GM19351 (cell line): Measurements from ENCODE around the gene ZFYVE16.
"Not testable (repeated sequence)": the region's sequence is repeated elsewhere in the genome, so short reads cannot be mapped to it uniquely, and the experiment has no call there.

Experiments used
- ATAC-seq: cut with Tn5 transposase; IDR thresholded peaks from one replicate; pipeline ENCODE4 v1.9.1; 2021; ENCODE audit warnings: mild to moderate bottlenecking, moderate library complexity; ENCODE audit not compliant: unreplicated experiment

The ZFYVE16 gene

DNA sequence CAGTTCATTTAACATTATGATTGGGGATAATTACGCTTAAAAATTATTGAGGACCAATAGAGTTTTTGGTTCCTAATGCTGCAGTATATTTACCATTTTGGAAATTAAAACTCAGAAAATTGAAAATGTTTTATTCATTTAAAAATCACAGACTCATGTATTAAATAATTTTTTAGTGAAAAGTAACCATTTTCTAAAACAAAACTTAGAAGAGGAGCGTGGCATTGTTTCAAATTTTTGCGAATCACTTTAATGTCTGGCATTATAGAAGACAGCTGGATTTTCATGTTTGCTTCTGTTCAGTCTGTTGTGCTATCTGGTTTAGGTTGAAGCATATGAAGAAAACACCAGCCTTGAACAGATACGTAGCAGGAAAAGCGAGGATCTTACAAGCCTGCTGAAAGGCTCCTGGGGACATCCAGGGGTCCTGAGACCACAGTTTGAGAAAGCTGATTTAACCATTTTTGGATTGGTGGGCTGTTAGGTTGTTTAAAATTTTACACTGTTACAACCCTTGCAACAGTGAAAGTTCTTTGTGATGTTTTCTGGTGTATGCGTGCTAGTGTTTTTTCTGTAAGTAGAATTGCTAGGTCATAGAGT is 1.6 kb downstream of the ZFYVE16 start:
- ATAC-seq = no peak

DNA sequence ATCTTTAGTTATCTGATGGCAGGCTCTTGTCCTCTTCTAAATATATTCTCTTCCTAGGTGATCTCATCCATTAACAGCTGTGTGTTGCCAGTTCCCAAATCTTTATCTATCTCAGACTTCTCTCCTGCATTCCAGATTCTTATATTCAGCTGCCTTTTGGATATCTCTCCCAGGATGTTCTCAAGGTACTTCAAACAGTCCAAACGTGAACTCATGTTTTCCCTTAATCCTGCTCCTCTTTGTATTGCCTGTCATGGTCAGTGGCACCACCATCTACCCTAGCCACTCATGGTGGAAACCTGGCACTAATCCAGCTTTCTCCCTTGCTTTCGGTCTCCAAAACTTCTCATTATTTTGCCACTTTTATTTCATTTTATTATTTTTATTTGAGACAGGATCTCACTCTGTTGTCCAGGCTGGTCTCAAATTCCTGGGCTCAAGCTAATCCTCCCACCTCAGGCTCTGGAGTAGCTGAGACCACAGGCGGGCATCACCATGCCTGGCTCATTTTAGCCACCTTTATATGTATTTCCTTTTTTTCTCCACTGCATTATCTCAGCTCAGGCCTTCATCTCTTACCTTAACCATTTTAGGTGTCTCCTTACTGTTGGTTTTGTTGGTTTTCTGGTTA is 3.8 kb downstream of the ZFYVE16 start:
- ATAC-seq = no peak

DNA sequence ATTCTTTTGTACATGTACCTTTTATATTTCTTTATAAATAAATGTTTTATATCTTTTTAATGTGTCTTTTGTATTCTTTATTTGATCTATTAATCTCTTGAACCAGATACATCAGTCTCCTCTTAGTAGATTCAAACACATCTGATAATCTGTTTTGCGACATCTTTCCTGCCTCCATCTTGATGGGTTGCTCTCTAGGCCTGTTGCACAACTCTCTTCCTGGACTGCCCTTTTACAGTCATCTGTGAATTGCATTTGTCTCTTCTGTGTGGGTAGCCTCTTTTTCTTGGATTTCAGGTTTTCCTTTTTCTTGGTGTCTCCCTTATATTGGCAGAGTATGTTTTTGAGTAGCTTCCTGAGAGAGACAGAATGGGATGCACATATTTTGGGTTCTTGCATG is 6.2 kb downstream of the ZFYVE16 start:
- ATAC-seq = no peak

DNA sequence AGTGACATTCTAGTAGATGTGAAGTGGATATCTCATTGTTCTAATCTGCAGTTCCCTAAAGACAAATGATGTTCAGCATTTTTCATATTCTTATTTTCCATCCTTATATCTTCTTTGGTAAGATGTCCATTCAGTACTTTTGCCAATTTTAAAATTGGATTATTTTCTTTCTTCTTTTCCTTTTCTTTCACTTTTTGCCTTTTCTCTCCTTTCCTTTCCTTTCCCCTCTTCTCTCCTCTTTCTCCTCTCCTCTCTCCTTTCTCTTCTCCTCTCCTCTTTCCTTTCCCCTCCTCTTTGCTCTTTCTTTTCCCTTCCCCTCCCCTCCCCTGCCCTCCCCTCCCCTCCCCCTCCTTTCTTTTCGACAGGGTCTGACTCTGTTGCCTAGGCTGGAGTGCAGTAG is 10.1 kb downstream of the ZFYVE16 start:
- ATAC-seq = no peak

DNA sequence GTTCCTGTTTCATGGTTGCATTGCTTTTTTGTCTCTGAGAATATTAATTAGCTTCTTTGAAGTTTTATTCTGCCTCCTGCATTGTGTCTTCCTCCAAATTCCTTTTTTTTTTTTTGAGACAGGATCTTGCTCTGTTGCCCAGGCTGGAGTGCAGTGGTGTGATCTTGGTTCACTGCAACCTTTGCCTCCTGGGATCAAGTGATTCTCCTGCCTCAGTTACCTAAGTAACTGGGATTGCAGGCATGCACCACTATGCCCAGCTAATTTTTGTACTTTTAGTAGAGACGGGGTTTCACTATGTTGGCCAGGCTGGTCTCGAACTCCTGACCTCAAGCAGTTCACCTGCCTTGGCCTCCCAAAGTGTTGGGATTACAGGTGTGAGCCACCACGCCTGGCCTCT is 16.5 kb downstream of the ZFYVE16 start:
- not testable (repeated sequence) for ATAC-seq

DNA sequence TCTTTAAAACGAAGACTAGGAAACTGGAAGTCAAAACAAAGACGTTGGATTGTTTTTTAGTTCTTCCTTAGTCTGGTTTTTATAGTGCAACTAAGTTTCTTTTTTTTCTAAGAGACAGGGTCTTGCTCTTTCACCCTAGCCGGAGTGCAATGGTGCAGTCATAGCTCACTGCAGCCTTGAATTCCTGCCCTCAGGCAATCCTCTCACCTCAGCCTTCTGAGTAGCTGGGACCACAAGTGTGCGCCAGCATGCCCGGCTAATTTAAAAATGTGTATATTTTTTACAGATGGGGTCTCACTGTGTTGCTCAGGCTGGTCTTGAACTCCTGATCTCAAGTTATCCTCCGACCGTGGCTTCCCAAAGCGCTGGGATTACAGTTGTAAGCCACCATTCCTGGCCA is 27.6 kb downstream of the ZFYVE16 start:
- ATAC-seq = no peak

DNA sequence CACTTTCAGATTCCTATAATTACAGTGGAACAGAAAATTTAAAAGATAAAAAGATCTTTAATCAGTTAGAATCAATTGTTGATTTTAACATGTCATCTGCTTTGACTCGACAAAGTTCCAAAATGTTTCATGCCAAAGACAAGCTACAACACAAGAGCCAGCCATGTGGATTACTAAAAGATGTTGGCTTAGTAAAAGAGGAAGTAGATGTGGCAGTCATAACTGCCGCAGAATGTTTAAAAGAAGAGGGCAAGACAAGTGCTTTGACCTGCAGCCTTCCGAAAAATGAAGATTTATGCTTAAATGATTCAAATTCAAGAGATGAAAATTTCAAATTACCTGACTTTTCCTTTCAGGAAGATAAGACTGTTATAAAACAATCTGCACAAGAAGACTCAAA is 29.5 kb downstream of the ZFYVE16 start:
- no peak for ATAC-seq

DNA sequence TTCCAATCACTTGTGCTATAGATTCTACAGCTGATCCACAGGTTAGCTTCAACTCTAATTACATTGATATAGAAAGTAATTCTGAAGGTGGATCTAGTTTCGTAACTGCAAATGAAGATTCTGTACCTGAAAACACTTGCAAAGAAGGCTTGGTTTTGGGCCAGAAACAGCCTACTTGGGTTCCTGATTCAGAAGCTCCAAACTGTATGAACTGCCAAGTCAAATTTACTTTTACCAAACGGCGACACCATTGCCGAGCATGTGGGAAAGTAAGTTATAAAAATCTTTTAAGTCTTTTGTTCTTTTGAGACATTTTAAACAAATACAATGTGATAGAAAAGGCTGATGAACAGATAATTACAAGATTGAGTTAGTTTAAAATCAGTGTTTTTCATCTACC is 30.9 kb downstream of the ZFYVE16 start:
- no peak for ATAC-seq

DNA sequence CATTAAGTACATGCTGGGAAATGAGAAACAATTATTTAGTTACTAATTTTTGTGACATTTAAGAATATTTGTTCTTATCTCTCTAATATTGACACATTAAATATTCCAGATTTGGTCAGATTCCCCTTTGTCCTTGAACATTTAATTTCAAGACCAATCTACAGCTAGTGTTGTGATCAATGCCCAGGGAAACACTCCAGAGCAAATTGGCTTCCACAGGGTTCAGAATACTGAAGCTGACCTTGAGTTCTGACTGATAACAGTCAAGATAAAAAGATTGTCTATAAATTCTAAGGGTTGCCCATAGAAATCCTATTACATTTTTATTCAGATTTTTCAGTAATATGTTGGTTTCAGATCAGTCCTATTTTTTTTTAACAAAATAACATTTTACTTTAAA is 31.3 kb downstream of the ZFYVE16 start:
- no peak for ATAC-seq

DNA sequence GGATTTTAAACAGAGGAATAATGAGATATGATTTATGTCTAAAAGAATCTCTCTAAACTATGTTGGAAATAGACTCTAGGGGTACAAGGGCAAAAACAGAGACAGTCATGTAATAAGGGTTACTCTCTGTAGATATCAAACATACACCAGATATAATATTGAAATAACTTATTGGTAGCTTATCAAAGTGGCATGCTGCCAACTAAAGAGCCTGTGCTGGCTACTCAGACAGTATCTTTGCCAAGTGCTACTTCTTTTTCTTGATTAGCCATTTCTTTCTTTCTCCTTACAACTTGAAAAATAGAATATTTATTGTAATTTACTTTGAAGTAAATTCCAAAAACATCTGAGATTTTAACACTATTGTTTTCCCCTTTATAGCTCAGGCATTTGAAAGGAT is 34.9 kb downstream of the ZFYVE16 start:
- ATAC-seq = no peak

DNA sequence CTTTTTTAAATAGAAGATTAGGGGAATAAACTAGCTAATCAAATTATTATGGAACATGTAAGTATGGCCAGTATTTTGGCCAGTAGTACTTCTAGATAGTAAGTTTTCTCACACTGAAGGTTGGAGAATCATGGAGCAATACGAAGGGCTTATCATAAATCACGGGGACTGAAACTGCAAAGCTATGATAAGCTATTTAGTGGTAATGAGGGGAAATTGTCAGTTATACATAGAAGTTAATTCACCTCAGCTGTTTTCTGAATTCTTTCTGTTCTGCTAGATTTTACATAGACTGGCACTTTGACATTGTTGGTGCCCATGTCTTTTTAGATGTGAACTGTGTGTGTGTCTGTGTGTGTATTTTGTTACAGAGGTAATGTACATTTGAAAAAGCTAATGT is 45.5 kb downstream of the ZFYVE16 start:
- ATAC-seq = no peak

DNA sequence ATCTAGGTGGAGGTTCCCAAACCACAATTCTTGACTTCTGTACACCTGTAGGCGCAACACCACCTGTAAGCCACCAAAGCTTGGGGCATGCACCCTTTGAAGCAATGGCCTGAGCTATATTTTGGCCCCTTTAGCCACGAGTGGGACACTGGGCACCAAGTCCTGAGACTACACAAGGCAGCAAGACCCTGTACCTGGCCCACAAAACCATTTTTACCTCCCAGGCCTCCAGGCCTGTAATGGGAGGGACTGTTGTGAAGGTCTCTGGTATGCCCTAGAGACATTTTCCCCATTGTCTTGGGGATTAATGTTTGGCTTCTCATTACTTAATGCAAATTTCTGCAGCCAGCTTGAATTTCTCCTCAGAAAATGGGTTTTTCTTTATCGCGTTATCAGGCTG is 55.4 kb downstream of the ZFYVE16 start:
- ATAC-seq = no peak

DNA sequence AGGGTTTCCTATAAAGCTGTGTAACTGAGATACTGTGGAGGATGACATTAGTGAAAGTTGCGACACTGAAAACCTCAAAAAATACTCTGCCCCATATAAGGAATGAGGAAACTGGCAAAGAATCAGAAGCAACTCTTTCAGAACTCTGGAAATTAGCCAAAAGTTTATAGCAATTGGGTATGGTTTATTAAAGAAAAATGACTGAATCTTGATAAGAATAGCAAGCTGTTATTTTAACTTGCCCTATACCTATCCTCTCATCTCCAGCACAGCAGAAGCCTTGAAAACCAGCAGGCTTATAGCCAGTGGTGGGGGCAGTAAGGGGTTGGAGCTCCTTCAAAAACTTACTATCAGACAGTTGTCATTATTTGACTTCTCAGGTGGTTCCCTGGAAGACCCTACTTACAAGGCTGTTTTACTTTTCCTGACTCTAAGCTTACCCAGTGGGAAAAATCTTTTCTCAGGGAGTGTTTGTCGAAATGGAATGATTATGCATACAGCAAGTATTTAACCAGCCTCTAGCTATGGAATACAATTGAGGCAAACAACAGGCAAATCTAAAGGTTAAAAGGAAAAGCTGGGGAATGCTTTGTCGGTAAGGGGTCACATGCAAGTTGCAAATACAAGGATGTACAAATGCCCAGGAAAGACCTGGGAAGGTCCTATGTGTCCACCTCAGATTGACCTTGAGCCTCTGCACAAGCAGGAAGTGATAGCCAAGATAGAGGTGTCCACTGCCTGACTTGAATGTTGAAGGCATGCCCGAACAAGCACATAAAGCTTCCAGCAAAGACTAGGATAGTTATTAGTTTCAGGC is 59.0 kb downstream of the ZFYVE16 start:
- ATAC-seq = no peak

DNA sequence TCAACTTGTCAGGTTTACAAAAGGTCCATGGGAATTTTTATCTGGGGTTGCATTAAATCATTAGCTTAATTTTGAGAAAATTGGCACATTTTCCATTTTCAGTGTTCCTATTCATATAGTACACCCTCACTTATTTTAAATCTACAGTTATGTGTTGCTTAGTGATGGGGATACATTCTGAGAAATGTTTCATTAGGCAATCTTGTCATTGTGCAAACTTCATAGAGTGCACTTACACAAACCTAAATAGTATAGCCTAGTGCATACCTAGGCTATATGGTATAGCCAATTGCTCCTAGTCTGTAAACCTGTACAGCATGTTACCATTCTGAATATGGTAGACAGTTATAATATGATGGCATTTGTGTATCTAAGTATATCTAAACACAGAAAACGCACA is 60.3 kb downstream of the ZFYVE16 start:
- no peak for ATAC-seq

DNA sequence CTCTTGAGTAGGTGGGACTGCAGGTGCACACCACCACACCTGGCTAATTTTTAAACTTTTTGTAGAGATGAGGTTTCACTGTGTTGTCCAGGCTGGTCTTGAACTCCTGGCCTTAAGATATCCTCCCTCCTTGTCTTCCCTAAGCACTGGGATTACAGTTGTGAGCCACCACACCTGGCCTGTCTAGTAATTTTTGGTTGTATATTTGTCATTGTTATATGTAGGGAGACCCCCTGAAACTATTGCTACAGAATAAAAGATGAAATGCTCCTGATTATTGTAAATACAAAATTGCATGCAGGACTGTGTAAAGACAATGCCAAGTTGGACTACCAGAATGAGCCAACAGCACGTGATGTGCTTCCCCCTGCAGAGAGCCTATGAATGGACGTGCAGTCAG is 62.8 kb downstream of the ZFYVE16 start:
- not testable (repeated sequence) for ATAC-seq

DNA sequence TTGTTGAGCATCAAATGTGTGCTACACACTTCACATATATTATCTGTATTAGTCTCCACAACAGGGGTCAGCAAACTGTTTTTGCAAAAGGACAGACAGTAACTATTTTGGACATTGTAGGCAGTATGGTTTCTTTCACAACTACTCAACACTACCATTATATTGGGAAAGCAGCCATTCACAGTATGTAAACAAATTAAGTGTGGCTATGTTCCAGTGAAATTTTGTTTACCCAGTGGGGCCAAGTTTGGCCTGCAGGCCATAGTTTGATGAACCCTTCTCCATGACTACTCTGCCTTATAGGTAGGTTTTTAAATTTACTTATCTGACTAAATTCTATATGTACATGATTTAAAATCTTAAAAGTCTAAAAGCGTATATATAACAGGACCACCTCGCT is 67.1 kb downstream of the ZFYVE16 start:
- no peak for ATAC-seq

DNA sequence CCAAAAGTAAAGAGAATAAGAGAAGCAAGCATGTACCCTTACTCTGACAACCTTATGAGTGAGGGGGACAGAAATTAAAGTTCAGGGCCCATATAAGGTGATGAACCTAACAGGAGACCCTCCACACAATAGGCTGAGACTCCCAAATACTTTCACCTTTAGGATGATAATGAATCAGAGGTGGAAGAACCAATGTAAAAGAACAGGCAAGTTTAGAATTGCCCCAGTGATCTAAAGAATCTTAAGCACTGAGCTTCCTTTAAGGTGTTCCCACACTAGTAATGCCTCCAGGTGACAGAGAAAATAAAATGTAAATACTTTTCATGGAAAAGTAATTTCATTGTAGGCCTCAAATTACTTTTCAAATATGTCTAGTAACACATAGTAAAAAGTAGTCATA is 71.8 kb downstream of the ZFYVE16 start:
- no peak for ATAC-seq

DNA sequence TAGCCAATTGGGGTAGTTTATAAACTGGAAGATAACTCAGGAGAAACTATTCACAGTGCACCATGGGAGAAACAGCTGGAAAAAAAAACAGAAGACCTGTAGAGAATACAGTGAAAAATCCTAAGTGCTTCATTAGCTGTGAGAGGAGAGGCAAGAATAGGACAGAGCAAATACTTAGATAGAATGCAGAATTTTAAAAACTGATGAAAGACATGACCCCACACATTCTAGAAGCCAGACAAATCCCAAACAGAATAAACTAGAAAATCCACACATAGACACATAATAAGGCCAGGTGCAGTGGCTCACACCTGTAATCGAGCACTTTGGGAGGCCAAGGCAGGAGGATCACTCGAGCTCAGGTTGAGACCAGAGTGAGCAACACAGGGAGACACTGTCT is 72.5 kb downstream of the ZFYVE16 start:
- no peak for ATAC-seq

DNA sequence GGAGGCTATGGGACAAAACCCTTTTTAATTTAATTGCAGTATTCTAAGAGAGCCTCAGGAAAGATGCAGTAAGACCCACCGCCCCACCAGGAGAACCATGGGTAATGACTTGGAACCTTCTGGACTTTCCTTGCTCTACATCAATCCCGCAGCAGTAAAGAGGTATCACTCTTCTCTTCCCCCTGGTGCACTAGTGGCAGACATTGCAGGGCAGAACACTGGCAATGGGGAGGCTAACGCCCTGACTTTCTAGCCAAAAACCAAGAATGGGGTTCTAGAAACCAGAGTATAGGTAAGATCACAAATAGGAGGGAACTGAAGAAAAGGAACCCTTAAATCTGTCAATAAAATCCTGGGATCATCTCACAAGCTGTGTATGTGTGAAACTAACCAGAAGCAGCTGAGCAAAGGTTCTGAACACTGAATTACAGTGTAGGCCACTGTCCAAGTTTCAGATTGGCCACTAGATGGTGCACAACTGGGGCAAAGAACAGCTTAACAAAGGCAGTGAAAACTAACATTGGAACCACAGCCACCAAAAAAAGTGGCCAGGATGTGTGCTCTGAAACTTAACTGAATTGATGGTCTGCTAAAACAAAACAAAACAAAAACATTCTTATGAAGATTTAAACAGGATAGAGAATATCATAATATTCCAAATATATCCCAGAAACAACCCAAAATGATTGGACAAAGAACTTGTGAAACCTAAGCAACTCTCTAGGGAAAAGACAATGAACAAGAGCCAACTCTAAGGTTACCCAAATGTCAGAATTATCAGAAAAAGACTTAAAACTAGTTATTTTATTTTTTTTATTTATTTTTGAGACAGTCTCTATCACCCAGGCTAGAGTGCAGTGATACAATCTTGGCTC is 73.4 kb downstream of the ZFYVE16 start:
- ATAC-seq = no peak

DNA sequence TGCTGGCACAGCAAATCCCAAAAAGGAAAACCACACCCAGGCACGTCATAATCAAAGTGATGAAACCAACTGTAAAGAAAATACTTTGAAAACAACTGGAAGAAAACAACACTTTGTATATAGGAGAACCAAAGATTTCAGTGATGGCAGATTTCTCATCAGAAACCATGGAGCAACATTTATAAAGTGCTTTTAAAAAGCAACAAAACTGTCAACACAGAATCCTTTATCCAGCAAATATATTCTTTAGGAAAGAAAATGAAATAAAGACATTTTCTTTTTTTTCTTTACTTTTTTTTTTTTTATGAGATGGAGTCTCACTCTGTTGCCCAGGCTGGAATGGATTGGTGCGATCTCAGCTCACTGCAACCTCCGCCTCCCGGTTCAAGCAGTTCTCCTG is 74.7 kb downstream of the ZFYVE16 start:
- no peak for ATAC-seq

DNA sequence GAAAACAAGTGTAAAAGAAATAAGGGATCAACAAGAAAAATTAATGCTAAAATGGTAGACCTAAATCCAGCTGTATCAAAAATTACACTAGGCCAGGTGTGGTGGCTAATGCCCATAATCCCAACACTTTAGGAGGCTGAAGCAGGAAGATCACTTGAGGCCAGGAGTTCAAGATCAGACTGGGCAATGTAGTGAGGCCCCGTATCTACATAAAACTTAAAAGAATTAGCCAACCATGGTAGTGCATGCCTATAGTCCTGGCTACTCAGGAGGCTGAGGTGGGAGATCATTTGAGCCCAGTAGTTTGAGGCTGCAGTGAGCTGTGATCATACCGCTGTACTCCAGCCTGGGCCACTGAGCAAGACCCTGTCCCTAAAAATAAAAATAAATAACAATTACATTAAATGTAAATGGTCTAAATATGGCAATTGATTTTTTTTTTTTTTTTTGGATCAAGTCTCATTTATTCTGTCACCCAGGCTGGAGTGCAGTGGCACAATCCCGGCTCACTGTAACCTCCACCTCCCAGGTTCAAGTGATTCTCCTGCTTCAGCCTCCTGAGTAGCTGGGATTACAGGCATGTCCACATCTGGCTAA is 75.9 kb downstream of the ZFYVE16 start:
- ATAC-seq = no peak
